ENCODE measurements around the gene ARHGEF11. TPM values are rescaled to one million over a fixed set of nuclear protein-coding genes. Genes with fewer than 3 reads are reported as not detected.

The ARHGEF11 gene
- total RNA-seq, 1 donor from 2014 or later, result 29.1 TPM

- no peaks in the 10 kb centered on the region for H3K9me3 ChIP-seq (replicated peaks)
- intact Hi-C loops (cut with micrococcal nuclease), result no loop called here
- TF ChIP-seq, protein P1, sequence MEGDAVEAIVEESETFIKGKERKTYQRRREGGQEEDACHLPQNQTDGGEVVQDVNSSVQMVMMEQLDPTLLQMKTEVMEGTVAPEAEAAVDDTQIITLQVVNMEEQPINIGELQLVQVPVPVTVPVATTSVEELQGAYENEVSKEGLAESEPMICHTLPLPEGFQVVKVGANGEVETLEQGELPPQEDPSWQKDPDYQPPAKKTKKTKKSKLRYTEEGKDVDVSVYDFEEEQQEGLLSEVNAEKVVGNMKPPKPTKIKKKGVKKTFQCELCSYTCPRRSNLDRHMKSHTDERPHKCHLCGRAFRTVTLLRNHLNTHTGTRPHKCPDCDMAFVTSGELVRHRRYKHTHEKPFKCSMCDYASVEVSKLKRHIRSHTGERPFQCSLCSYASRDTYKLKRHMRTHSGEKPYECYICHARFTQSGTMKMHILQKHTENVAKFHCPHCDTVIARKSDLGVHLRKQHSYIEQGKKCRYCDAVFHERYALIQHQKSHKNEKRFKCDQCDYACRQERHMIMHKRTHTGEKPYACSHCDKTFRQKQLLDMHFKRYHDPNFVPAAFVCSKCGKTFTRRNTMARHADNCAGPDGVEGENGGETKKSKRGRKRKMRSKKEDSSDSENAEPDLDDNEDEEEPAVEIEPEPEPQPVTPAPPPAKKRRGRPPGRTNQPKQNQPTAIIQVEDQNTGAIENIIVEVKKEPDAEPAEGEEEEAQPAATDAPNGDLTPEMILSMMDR (IDR thresholded peaks at IDR 0.05; ENCODE audit: borderline replicate concordance), result no peak
- no peak for DNase-seq
- peaks cover 37% of the 10 kb centered on the region for H3K4me1 ChIP-seq
- H3K27ac ChIP-seq (replicated peaks), result no peak overlapping the region
- H3K4me3 ChIP-seq, result no peak overlapping the region
- H3K36me3 ChIP-seq, result peaks cover 86% of the 10 kb centered on the region
- H3K27me3 ChIP-seq (ENCODE audit: low read depth), result peaks cover 40% of the 10 kb centered on the region
These were observed 133.8 kb downstream of the ARHGEF11 start for GRCh38 chr1:156911577-156912298.

- H3K4me1 ChIP-seq, result peaks cover 49% of the 10 kb centered on the region
- peaks cover 40% of the 10 kb centered on the region for H3K27me3 ChIP-seq (ENCODE audit: low read depth)
- no peaks in the 10 kb centered on the region for H3K9me3 ChIP-seq (replicated peaks)
- no peak overlapping the region for H3K4me3 ChIP-seq
- intact Hi-C loops (cut with micrococcal nuclease), result no loop called here
- H3K27ac ChIP-seq (replicated peaks), result no peak overlapping the region
- H3K36me3 ChIP-seq, result peaks cover 84% of the 10 kb centered on the region
- TF ChIP-seq, protein P1 (IDR thresholded peaks at IDR 0.05; ENCODE audit: borderline replicate concordance), result peak; percentile 86
- no peak for DNase-seq
These were observed 135.2 kb downstream of the ARHGEF11 start for GRCh38 chr1:156910309-156910782.

DNA sequence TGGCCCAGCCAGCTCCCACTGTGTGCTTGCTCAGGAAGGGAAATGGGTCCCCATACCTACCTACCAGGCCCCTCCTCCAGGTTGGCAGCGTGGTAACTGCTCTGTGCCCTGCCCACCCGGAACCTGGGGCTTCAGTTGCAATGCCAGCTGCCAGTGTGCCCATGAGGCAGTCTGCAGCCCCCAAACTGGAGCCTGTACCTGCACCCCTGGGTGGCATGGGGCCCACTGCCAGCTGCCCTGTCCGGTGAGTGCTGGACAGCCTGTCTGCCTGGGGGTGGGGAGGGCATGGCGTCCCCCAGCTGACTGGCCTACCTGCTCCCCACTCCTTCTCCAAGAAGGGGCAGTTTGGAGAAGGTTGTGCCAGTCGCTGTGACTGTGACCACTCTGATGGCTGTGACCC lies 135.9 kb downstream of the ARHGEF11 start:
- no peak for DNase-seq
- intact Hi-C loops (cut with micrococcal nuclease), result no loop called here
- H3K4me3 ChIP-seq, result no peak overlapping the region
- H3K27me3 ChIP-seq (ENCODE audit: low read depth), result peaks cover 40% of the 10 kb centered on the region
- H3K27ac ChIP-seq (replicated peaks), result no peak overlapping the region
- H3K9me3 ChIP-seq (replicated peaks), result no peaks in the 10 kb centered on the region
- TF ChIP-seq, protein P1 (IDR thresholded peaks at IDR 0.05; ENCODE audit: borderline replicate concordance), result no peak
- peaks cover 54% of the 10 kb centered on the region for H3K4me1 ChIP-seq
- H3K36me3 ChIP-seq, result peaks cover 77% of the 10 kb centered on the region

DNA sequence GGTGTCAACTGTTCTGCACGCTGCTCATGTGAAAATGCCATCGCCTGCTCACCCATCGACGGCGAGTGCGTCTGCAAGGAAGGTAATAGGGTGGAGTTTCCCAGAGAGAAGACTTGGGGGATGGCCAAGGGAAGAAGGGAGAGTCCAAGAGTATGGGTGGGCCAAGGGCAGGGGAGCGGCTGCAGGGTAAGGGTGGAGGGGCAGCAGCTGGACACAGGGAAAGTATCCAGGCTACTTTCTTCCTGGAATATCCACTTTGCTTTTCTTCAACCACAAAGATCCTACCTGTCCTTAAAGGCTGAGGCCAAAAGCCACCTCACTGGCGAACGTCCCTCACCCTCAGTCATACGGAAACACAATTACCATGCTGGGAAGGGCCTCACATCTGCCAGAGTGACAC lies 136.6 kb downstream of the ARHGEF11 start:
- intact Hi-C loops (cut with micrococcal nuclease), result no loop called here
- Histone ChIP-seq H3K27me3 (ENCODE audit: low read depth) (peaks cover 40% of the 10 kb centered on the region), H3K4me3 (no peak overlapping the region), H3K4me1 (peaks cover 61% of the 10 kb centered on the region), H3K27ac (replicated peaks) (no peak overlapping the region), H3K9me3 (replicated peaks) (no peaks in the 10 kb centered on the region), H3K36me3 (peaks cover 70% of the 10 kb centered on the region)
- DNase-seq, result no peak
- TF ChIP-seq, protein P1 (IDR thresholded peaks at IDR 0.05; ENCODE audit: borderline replicate concordance), result no peak

- Histone ChIP-seq H3K4me1 (peaks cover 65% of the 10 kb centered on the region), H3K9me3 (replicated peaks) (no peaks in the 10 kb centered on the region), H3K27me3 (ENCODE audit: low read depth) (peaks cover 40% of the 10 kb centered on the region), H3K36me3 (peaks cover 66% of the 10 kb centered on the region), H3K27ac (replicated peaks) (no peak overlapping the region), H3K4me3 (peak overlapping the region; percentile 34)
- TF ChIP-seq, protein P1 (IDR thresholded peaks at IDR 0.05; ENCODE audit: borderline replicate concordance), result no peak
- no peak for DNase-seq
- intact Hi-C loops (cut with micrococcal nuclease), result no loop called here
These were observed 137.0 kb downstream of the ARHGEF11 start for GRCh38 chr1:156908541-156908940.
